ENCODE results near the gene HPF1. TPM values are rescaled to one million over a fixed set of nuclear protein-coding genes. Genes with fewer than 3 reads are reported as not detected.

The HPF1 gene
- total and polyA plus RNA-seq, 2 of the 8 experiments (the other 6 are each of a cell fraction or from before 2014, with no cell fraction given): 14.1 to 32.5 TPM

- H3K4ac ChIP-seq (replicated peaks; ENCODE audit: insufficient read length, low read depth, low read length): no peak overlapping the region
- no peak overlapping the region for H2AK5ac ChIP-seq (ENCODE audit: low read depth, low read length)
- no peak overlapping the region for H2BK20ac ChIP-seq (ENCODE audit: low read length)
- no peaks in the 10 kb centered on the region for H3K4me1 ChIP-seq (replicated peaks in 1 of 4; ENCODE audit: control insufficient read depth in 3 of 4, insufficient read depth in 4 of 4, low read length in 3 of 4)
- ChIA-PET CTCF (ENCODE audit: partially characterized antibody) (interaction anchor here (1.2 to 1.5 kb wide), 2 partner anchors 102 to 108 kb away, joined by 4 read pairs; partner anchors contain the start of gene NEK1), POLR2A (ENCODE audit: partially characterized antibody) (no interaction called here)
- no peak for FAIRE-seq
- no peak overlapping the region for H3K14ac ChIP-seq (ENCODE audit: insufficient read length)
- no peak overlapping the region for H4K8ac ChIP-seq (ENCODE audit: extremely low read depth, insufficient read depth, low read length)
- H3K56ac ChIP-seq (replicated peaks; ENCODE audit: insufficient read length, low read depth, low read length): no peak overlapping the region
- H2BK15ac ChIP-seq (ENCODE audit: low read length): no peak overlapping the region
- no peak overlapping the region for H4K91ac ChIP-seq (replicated peaks; ENCODE audit: insufficient read length, low read length)
- no peak overlapping the region for H2BK12ac ChIP-seq (ENCODE audit: low read depth, low read length)
- no peak overlapping the region for H2BK5ac ChIP-seq (ENCODE audit: low read depth, low read length)
- no peaks in the 10 kb centered on the region for H4K20me1 ChIP-seq (replicated peaks in 1 of 2; ENCODE audit: control insufficient read depth in 1 of 2, insufficient read depth in 2 of 2, low read length in 2 of 2)
- no peak overlapping the region for H3K27ac ChIP-seq (ENCODE audit: low read depth, low read length)
- H3K4me2 ChIP-seq (ENCODE audit: insufficient read depth in 1 of 2, low read depth in 2 of 2, low read length in 2 of 2): no peak overlapping the region
- TF ChIP-seq YY1 (IDR thresholded peaks at IDR 0.05; ENCODE audit: low read depth, low read length) (no peak), FOSL1 (IDR thresholded peaks at IDR 0.05; ENCODE audit: insufficient read depth, low read depth, low read length) (no peak), JUND (IDR thresholded peaks at IDR 0.05; ENCODE audit: low read length) (no peak), SRF (IDR thresholded peaks at IDR 0.05; ENCODE audit: low read depth, low read length) (no peak)
- H3K27me3 ChIP-seq (replicated peaks in 1 of 4; ENCODE audit: control insufficient read depth in 3 of 4, extremely low read depth in 1 of 4, insufficient read depth in 3 of 4, low read length in 3 of 4): no peaks in the 10 kb centered on the region
- H2AFZ ChIP-seq (ENCODE audit: low read length): no peak overlapping the region
- H3K79me2 ChIP-seq (ENCODE audit: control insufficient read depth in 1 of 2, insufficient read depth in 2 of 2, low read length in 2 of 2): no peaks in the 10 kb centered on the region
- no peak for DNase-seq (ENCODE audit: low read depth in 1 of 2, low spot score in 2 of 2)
- no peak overlapping the region for H3K23ac ChIP-seq (ENCODE audit: insufficient read length)
- no peaks in the 10 kb centered on the region for H3K23me2 ChIP-seq (ENCODE audit: low read depth, low read length)
- H3K18ac ChIP-seq (ENCODE audit: extremely low read depth, low read length): no peak overlapping the region
- WGBS, 2 experiments (ENCODE audit: extremely low coverage in 1 of 2, insufficient coverage in 1 of 2, insufficient read length in 1 of 2, insufficient replicate concordance in 2 of 2, low coverage in 1 of 2, low lambda C conversion rate in 2 of 2, missing lambda C conversion rate in 1 of 2): 84% methylated on average over 6 of the region's 7 CpGs; no CpG with 5 or more reads in 1 of the 2 experiments
- no peak overlapping the region for H2BK120ac ChIP-seq (replicated peaks; ENCODE audit: low read depth, low read length)
- H3K36me3 ChIP-seq (ENCODE audit: control insufficient read depth in 2 of 4, insufficient read depth in 4 of 4, low read length in 3 of 4): peaks cover 0 to 5% (median 1%) of the 10 kb centered on the region in 4 experiments; a peak in 2 of 8 replicates
- no peaks in the 10 kb centered on the region for H3K9me3 ChIP-seq (ENCODE audit: insufficient read depth in 2 of 2, low read depth in 1 of 2, low read length in 1 of 2)
- H4K5ac ChIP-seq (ENCODE audit: insufficient read length, low read depth, low read length): no peak overlapping the region
- H3K9ac ChIP-seq (replicated peaks in 1 of 4; ENCODE audit: extremely low read depth in 1 of 4, low read depth in 3 of 4, low read length in 3 of 4): no peak overlapping the region
- no peak overlapping the region for H3K4me3 ChIP-seq (ENCODE audit: extremely low read depth in 1 of 4, insufficient read depth in 2 of 4, low read depth in 3 of 4, low read length in 4 of 4)
- H3K79me1 ChIP-seq (ENCODE audit: low read depth, low read length): no peaks in the 10 kb centered on the region
Observed at GRCh38 chr4:169720529-169720928, 37.2 kb downstream of the HPF1 start.
